Measurements from ENCODE around the gene CCDC167. TPM values are rescaled to one million over a fixed set of nuclear protein-coding genes. Genes with fewer than 3 reads are reported as not detected.
"Not testable (repeated sequence)": the region's sequence is repeated elsewhere in the genome, so short reads cannot be mapped to it uniquely, and the experiment has no call there.

Gene CCDC167
- total RNA-seq, 1 donor from 2014 or later = 16.2 TPM

DNA sequence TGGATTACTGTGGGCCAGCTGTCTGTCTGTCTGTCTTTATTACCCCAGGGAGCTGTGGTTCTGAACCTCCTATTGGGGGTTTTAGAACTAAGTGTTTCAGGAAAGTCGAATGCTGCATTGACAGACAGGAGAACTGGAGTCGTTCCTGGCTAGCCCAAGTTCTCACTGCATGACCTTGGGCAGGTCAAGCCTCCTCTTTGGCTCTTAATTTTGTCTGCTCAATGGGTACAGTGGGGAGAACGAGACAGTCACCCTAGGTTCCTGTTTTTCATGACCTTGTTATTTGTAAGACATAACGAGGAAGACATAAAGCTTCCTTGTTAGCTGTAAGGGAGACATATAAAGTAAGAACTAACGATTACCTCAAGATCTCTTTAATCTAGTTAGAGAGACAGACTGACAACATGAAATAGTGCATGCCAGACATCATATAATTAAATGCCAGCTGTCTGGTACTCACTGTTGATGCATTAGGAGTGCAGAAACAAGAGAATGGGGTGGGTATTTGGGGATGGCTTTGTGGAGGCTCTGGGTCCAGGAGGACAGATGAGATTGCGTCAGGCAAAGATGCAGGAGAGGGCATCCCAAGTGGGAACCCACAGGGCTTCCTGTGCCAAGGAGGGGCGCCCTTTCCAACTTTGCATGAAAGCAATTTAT, 3.7 kb upstream of the CCDC167 start:
- Histone ChIP-seq H3K9ac (ENCODE audit: low read depth in 1 of 3, low read length in 3 of 3) (no peak overlapping the region), H3K27me3 (ENCODE audit: control insufficient read depth in 3 of 3, insufficient read depth in 3 of 3, low read length in 3 of 3) (peaks cover 0 to 3% (median 0%) of the 10 kb centered on the region in 3 donors), H3K9me3 (ENCODE audit: control insufficient read depth in 3 of 3, low read length in 3 of 3) (no peaks in the 10 kb centered on the region), H3K4me1 (ENCODE audit: control insufficient read depth in 3 of 3, insufficient read depth in 3 of 3, low read length in 3 of 3) (peaks cover 8 to 13% (median 10%) of the 10 kb centered on the region in 3 donors), H3K36me3 (ENCODE audit: control insufficient read depth in 3 of 3, insufficient read depth in 3 of 3, low read length in 3 of 3) (no peaks in the 10 kb centered on the region), H3K4me3 (ENCODE audit: low read length in 3 of 3) (no peak overlapping the region), H3K27ac (ENCODE audit: low read depth, low read length) (no peak overlapping the region)

DNA sequence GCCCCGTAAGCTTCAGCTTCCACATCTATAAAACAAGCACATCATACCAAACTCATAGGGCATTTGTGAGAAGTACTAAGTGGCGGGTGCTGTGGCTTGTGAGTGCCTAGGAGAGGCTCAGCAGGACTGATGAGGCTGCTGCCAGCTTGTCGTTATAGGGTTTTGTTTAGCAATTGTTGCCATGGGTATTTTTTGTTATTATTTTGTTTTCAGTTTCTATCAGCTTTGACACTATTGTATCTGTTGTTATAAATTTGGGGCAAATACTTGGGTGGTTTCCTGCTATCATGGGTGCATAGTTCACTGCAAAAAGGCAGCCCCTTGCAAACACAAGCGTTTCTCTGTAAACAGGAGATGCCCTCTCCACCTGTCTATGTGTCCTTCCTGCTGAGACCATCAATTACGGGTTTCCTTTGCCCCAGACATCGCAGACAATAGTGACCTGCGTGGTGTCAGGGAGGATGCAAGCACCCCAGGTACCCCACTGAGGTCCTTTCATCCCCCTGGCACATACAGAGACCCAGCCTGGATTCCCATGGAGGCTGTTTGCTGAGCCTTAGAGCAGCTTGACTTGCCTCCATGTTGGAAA, 3.1 kb upstream of the CCDC167 start:
- no peaks in the 10 kb centered on the region for H3K9me3 ChIP-seq (ENCODE audit: control insufficient read depth in 3 of 3, low read length in 3 of 3)
- no peak overlapping the region for H3K27ac ChIP-seq (ENCODE audit: low read depth, low read length)
- no peaks in the 10 kb centered on the region for H3K36me3 ChIP-seq (ENCODE audit: control insufficient read depth in 3 of 3, insufficient read depth in 3 of 3, low read length in 3 of 3)

DNA sequence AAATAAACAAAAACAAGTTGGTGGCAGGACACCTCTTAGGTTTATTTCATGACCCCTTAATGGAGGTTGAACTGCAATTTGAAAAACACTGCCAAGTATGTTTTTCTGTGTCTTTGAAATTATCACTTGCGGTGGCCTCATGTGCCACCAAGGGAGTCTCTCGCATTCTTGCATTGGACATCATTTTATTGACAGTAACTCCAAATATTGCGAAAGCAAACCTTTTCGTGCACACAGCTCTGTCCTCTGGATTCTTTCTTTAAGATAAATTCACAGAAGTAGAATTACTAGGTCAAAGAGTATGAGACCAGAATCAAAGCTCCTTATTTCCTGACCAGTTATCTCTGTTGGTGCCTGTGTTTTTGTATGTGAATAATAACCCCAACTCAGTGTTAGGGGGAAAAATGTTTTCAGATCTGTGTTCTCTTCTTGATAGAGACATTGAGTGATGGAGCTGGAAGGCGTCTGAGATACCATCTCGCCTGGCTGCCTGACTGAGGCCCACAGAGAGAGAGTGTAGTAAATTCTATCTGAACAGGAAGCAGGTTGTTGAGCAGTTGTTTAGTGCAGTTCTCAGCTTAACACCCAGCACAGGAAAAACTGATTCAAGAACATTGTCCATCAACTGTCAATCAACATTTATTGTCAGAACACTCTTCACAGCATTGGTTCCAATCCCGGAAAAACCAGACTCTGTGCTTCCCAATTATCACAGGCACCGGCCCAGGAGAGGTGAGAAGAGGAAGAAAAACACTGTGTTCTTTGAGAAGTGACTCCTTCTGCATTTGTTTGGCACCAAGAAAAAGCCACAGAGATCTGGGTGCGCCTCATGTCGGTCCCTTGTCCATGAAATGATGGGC, 2.2 kb upstream of the CCDC167 start:
- Histone ChIP-seq H3K9ac (ENCODE audit: low read depth in 1 of 3, low read length in 3 of 3) (no peak overlapping the region), H3K36me3 (ENCODE audit: control insufficient read depth in 3 of 3, insufficient read depth in 3 of 3, low read length in 3 of 3) (no peaks in the 10 kb centered on the region), H3K27ac (ENCODE audit: low read depth, low read length) (no peak overlapping the region), H3K4me3 (ENCODE audit: low read length in 3 of 3) (no peak overlapping the region), H3K27me3 (ENCODE audit: control insufficient read depth in 3 of 3, insufficient read depth in 3 of 3, low read length in 3 of 3) (peaks cover 0 to 3% (median 0%) of the 10 kb centered on the region in 3 donors), H3K4me1 (ENCODE audit: control insufficient read depth in 3 of 3, insufficient read depth in 3 of 3, low read length in 3 of 3) (peaks cover 8 to 13% (median 10%) of the 10 kb centered on the region in 3 donors), H3K9me3 (ENCODE audit: control insufficient read depth in 3 of 3, low read length in 3 of 3) (no peaks in the 10 kb centered on the region)

More for the DNA sequence above, 3.1 kb upstream of the CCDC167 start:
- Histone ChIP-seq H3K27me3 (ENCODE audit: control insufficient read depth in 3 of 3, insufficient read depth in 3 of 3, low read length in 3 of 3) (peaks cover 0 to 3% (median 0%) of the 10 kb centered on the region in 3 donors), H3K4me1 (ENCODE audit: control insufficient read depth in 3 of 3, insufficient read depth in 3 of 3, low read length in 3 of 3) (peaks cover 8 to 13% (median 10%) of the 10 kb centered on the region in 3 donors), H3K4me3 (ENCODE audit: low read length in 3 of 3) (no peak overlapping the region), H3K9ac (ENCODE audit: low read depth in 1 of 3, low read length in 3 of 3) (no peak overlapping the region)

DNA sequence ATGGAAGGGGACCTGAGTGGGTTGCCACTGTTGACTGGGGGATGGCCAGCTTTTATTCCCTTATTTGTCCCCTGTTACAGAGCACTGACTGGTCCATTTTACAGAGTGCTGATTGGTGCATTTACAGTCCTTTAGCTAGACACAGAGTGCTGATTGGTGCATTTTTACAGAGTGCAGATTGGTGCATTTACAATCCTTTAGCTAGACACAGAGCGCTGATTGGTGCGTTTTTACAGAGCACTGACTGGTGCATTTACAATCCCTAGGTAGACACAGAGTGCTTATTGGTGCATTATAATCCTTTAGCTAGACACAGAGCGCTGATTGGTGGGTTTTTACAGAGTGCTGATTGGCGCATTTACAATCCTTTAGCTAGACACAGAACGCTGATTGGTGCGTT, 1.2 kb upstream of the CCDC167 start:
- peaks cover 8 to 13% (median 10%) of the 10 kb centered on the region in 3 donors for H3K4me1 ChIP-seq (ENCODE audit: control insufficient read depth in 3 of 3, insufficient read depth in 3 of 3, low read length in 3 of 3)
- not testable (repeated sequence) for H3K27ac ChIP-seq (ENCODE audit: low read depth, low read length); H3K4me3 ChIP-seq (ENCODE audit: low read length in 3 of 3); H3K36me3 ChIP-seq (ENCODE audit: control insufficient read depth in 3 of 3, insufficient read depth in 3 of 3, low read length in 3 of 3); H3K9ac ChIP-seq (ENCODE audit: low read depth in 1 of 3, low read length in 3 of 3); H3K27me3 ChIP-seq (ENCODE audit: control insufficient read depth in 3 of 3, insufficient read depth in 3 of 3, low read length in 3 of 3); H3K9me3 ChIP-seq (ENCODE audit: control insufficient read depth in 3 of 3, low read length in 3 of 3)

DNA sequence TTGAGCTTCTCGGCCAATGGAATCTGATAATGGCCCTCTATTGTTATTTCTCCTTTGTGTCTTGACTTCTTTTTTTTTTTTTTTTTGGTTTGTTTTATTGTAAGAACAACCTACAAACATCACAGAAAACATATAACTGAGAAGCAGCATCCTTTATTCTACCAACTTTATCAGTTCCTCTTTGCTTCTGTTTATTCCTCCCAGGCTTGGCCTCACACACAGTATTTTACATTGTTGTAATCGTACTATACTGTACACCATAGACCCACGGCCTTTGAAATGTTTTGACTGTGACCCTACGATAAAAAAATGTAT, 558 bp upstream of the CCDC167 start:
- H3K27me3 ChIP-seq (ENCODE audit: control insufficient read depth in 3 of 3, insufficient read depth in 3 of 3, low read length in 3 of 3) = peaks cover 0 to under 1% (median 0%) of the 10 kb centered on the region in 3 donors
- H3K4me1 ChIP-seq (ENCODE audit: control insufficient read depth in 3 of 3, insufficient read depth in 3 of 3, low read length in 3 of 3) = peaks cover 8 to 13% (median 10%) of the 10 kb centered on the region in 3 donors
- H3K9me3 ChIP-seq (ENCODE audit: control insufficient read depth in 3 of 3, low read length in 3 of 3) = no peaks in the 10 kb centered on the region
- no peak overlapping the region for H3K27ac ChIP-seq (ENCODE audit: low read depth, low read length)
- peak overlapping the region; percentile 84 to 93 (median 91) for H3K4me3 ChIP-seq (ENCODE audit: low read length in 3 of 3)
- no peaks in the 10 kb centered on the region for H3K36me3 ChIP-seq (ENCODE audit: control insufficient read depth in 3 of 3, insufficient read depth in 3 of 3, low read length in 3 of 3)
- H3K9ac ChIP-seq (ENCODE audit: low read depth in 1 of 3, low read length in 3 of 3) = no peak overlapping the region

DNA sequence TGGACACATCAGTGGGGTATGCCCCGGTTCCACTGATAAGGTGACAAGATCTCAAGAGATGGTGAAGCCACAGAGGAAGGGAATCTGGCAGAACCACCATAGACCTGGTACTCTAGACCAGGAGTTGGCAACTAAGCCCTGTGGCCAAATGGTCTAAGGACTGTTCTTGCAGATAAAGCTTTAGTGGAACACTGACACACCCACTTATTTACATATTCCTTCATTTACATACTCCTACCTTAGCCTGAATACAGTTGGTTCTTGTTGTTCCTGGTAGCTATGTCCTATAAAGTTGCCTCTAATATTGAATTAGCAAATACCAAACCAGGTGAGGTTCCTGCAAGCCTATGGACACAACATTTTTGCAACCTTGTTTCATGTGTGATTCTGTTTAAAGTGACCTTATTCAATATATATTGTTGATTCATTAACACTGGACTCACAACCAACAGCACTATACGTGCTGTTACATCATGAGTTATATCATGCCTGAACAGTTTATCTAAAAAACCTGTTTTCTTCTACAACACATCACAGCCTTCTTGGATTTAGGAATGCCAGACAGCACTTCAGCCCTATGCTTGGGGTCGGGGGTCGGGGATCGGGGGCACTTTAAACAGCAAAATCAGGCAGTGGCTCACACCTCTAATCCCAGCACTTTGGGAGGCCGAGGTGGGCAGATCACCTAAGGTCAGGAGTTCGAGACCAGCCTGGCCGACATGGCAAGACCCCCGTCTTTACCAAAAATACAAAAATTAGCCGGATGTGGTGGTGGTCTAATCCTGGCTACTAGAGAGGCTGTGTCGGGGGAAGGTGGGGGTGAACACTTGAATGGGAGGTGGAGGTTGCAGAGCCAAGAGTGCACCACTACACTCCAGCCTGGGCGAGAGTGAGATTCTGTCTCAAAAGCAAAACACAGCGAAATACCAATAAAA, 2.5 kb downstream of the CCDC167 start:
- Histone ChIP-seq H3K9me3 (ENCODE audit: control insufficient read depth in 3 of 3, low read length in 3 of 3) (no peaks in the 10 kb centered on the region), H3K27me3 (ENCODE audit: control insufficient read depth in 3 of 3, insufficient read depth in 3 of 3, low read length in 3 of 3) (no peaks in the 10 kb centered on the region), H3K36me3 (ENCODE audit: control insufficient read depth in 3 of 3, insufficient read depth in 3 of 3, low read length in 3 of 3) (no peaks in the 10 kb centered on the region), H3K4me1 (ENCODE audit: control insufficient read depth in 3 of 3, insufficient read depth in 3 of 3, low read length in 3 of 3) (peaks cover 8 to 13% (median 10%) of the 10 kb centered on the region in 3 donors), H3K9ac (ENCODE audit: low read depth in 1 of 3, low read length in 3 of 3) (no peak overlapping the region), H3K27ac (ENCODE audit: low read depth, low read length) (no peak overlapping the region), H3K4me3 (ENCODE audit: low read length in 3 of 3) (no peak overlapping the region)

DNA sequence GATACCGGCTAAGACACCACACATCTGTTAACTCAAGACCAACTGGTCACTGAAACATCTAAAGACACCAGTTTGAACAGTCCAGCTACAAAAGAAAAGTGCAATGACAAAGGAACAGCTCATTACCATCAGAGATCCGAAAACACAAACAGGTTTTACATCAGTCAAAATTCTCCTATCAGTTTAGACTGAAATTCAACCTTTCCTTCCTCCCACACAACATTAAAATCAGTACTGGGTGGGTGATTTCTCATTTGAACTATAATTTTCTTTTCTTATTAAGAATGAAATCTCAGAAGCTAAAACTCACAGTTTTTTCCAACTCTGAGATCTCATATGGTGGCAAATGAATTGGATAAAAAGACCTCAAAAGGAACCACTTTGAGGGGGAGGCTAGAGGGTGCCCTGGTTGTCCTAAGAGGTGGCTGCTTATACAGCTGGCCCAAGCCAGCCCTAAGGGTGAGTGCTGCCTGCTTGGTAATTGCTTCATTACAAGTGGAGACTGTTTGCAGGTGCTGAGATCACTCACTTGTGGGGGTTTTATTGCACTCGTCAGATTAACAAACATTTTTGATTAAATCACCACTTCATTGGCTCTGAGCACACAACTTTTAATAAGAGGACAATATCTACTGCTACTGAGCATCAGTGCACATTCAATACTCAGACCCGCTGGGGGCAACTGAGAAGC, 4.3 kb downstream of the CCDC167 start:
- Histone ChIP-seq H3K9me3 (ENCODE audit: control insufficient read depth in 3 of 3, low read length in 3 of 3) (no peaks in the 10 kb centered on the region), H3K4me1 (ENCODE audit: control insufficient read depth in 3 of 3, insufficient read depth in 3 of 3, low read length in 3 of 3) (peaks cover 10 to 24% (median 12%) of the 10 kb centered on the region in 3 donors), H3K4me3 (ENCODE audit: low read length in 3 of 3) (no peak overlapping the region), H3K9ac (ENCODE audit: low read depth in 1 of 3, low read length in 3 of 3) (no peak overlapping the region), H3K27ac (ENCODE audit: low read depth, low read length) (no peak overlapping the region), H3K27me3 (ENCODE audit: control insufficient read depth in 3 of 3, insufficient read depth in 3 of 3, low read length in 3 of 3) (no peaks in the 10 kb centered on the region), H3K36me3 (ENCODE audit: control insufficient read depth in 3 of 3, insufficient read depth in 3 of 3, low read length in 3 of 3) (no peaks in the 10 kb centered on the region)

DNA sequence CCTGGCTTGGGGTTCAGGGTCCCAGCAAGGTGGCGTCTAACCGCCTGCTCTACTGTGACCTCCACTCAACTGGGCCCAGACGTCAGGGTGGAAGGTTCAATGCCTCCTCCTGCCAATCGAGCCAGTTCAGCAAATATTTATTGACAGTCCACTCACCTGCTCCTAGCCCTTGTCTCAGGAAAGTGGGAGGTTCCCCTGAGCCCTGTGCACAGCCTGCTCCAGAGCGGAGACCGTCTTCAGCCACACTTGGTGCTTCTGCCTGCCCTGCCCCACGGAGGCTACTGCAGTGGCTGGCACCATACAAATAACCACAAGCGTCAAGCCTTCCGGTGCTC, 6.1 kb downstream of the CCDC167 start:
- H3K27ac ChIP-seq (ENCODE audit: low read depth, low read length) = no peak overlapping the region
- H3K36me3 ChIP-seq (ENCODE audit: control insufficient read depth in 3 of 3, insufficient read depth in 3 of 3, low read length in 3 of 3) = no peaks in the 10 kb centered on the region
- H3K4me1 ChIP-seq (ENCODE audit: control insufficient read depth in 3 of 3, insufficient read depth in 3 of 3, low read length in 3 of 3) = peaks cover 4 to 20% (median 6%) of the 10 kb centered on the region in 3 donors
- no peak overlapping the region for H3K4me3 ChIP-seq (ENCODE audit: low read length in 3 of 3)
- no peak overlapping the region for H3K9ac ChIP-seq (ENCODE audit: low read depth in 1 of 3, low read length in 3 of 3)
- H3K9me3 ChIP-seq (ENCODE audit: control insufficient read depth in 3 of 3, low read length in 3 of 3) = no peaks in the 10 kb centered on the region
- H3K27me3 ChIP-seq (ENCODE audit: control insufficient read depth in 3 of 3, insufficient read depth in 3 of 3, low read length in 3 of 3) = no peaks in the 10 kb centered on the region

DNA sequence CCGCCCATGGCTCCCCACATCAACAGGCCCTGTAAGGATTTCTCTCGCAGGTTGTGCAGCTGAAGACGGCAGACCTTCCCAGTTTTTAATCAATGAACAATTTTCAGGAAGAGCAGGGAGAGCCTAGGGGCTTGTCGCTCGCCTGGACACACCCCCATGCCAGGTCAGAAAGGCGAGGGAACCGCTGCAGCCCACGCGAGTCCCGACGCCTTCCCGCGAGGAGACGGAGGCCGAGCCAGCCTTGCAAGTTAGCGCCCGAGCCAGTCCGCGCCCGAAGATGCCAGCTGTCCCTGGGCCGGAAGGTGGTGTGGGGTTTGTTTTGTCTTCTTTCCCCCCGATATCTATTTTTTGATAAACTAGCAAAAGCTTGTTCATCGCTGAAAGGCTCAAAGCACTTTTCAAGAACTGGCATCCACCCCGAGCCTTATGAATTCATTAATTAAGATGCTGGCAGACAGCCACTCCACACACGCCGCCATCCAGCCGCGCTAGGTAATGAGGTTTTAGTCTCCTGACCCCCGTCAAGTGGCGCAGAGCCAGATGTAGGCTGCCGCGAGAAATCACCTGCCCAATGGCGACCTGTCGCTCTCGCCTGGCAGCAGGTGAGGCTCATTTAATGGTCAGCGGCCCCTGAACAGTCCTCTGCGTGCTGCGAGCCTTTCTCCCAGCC, 6.6 kb downstream of the CCDC167 start:
- Histone ChIP-seq H3K9me3 (ENCODE audit: control insufficient read depth in 3 of 3, low read length in 3 of 3) (no peaks in the 10 kb centered on the region), H3K27ac (ENCODE audit: low read depth, low read length) (no peak overlapping the region), H3K36me3 (ENCODE audit: control insufficient read depth in 3 of 3, insufficient read depth in 3 of 3, low read length in 3 of 3) (no peaks in the 10 kb centered on the region), H3K9ac (ENCODE audit: low read depth in 1 of 3, low read length in 3 of 3) (no peak overlapping the region), H3K27me3 (ENCODE audit: control insufficient read depth in 3 of 3, insufficient read depth in 3 of 3, low read length in 3 of 3) (no peaks in the 10 kb centered on the region), H3K4me1 (ENCODE audit: control insufficient read depth in 3 of 3, insufficient read depth in 3 of 3, low read length in 3 of 3) (peaks cover 4 to 20% (median 6%) of the 10 kb centered on the region in 3 donors), H3K4me3 (ENCODE audit: low read length in 3 of 3) (no peak overlapping the region)

All from skeletal muscle tissue (tissue), 4 donors.